Measurements from ENCODE around the gene CLIC3. TPM values are rescaled to one million over a fixed set of nuclear protein-coding genes. Genes with fewer than 3 reads are reported as not detected.
"Not testable (repeated sequence)": the region's sequence is repeated elsewhere in the genome, so short reads cannot be mapped to it uniquely, and the experiment has no call there.

CLIC3 gene
- total and polyA plus RNA-seq, 2 experiments from 2014 or later: 0.87 TPM; not detected in 1

DNA sequence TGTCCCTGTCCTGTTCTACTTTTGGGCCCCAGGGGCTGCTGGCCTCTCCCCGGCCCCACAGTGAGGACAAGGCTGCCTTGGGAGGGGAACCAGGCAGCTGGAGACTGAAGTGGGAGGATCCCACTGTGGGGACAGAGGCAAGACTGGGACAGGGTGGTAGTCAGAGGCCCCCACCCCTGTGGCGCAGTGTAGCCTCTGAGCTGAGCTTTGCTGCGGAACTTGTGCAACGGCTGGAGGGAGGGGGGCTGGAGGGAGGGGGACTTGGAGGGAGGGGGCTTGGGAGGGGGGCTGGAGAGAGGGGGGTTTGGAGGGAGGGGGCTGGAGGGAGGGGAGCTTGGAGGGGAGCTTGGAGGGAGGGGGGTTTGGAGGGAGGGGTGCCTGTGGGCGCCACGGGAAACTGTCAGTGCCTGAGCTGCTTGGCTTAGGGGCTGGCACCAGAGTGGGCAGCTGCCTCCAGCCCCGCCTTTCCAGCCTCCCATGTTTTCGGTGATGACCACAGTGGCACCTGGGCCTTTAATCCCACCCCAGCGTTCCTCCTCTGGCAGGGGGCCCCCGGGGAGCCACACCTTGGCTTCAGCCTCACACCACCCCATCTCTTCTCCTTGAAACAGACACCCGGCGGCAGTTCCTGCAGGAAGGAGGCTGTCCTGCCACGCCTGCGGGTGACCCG, 37.8 kb upstream of the CLIC3 start:
- Histone ChIP-seq H3K4me1 (ENCODE audit: low read depth) (no peaks in the 10 kb centered on the region), H3K9me3 (ENCODE audit: low read depth) (no peaks in the 10 kb centered on the region), H3K27me3 (no peaks in the 10 kb centered on the region), H3K36me3 (no peaks in the 10 kb centered on the region), H3K4me3 (no peak overlapping the region), H3K27ac (no peak overlapping the region)
- no peak for DNase-seq (ENCODE audit: low read depth in 1 of 2, low spot score in 1 of 2)
- TF ChIP-seq, protein P1, sequence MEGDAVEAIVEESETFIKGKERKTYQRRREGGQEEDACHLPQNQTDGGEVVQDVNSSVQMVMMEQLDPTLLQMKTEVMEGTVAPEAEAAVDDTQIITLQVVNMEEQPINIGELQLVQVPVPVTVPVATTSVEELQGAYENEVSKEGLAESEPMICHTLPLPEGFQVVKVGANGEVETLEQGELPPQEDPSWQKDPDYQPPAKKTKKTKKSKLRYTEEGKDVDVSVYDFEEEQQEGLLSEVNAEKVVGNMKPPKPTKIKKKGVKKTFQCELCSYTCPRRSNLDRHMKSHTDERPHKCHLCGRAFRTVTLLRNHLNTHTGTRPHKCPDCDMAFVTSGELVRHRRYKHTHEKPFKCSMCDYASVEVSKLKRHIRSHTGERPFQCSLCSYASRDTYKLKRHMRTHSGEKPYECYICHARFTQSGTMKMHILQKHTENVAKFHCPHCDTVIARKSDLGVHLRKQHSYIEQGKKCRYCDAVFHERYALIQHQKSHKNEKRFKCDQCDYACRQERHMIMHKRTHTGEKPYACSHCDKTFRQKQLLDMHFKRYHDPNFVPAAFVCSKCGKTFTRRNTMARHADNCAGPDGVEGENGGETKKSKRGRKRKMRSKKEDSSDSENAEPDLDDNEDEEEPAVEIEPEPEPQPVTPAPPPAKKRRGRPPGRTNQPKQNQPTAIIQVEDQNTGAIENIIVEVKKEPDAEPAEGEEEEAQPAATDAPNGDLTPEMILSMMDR (IDR thresholded peaks at IDR 0.05; ENCODE audit: low read depth, low read length): no peak

DNA sequence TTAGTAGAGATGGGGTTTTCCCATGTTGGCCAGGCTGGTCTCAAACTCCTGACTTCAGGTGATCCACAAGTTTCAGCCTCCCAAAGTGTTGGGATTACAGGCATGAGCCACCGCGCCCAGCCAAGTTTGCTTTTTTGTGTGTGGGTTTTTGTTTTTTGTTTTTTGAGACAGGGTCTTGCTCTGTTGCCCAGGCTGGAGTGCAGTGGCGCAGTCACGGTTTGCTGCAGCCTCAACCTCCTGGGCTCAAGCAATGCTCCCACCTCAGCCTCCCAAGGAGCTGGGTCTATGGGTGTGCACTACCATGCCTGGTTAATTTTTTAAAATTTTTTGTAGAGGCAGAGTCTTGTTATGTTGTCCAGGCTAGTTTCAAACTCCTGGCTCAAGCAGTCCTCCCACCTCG, 37.1 kb upstream of the CLIC3 start:
- not testable (repeated sequence) for H3K27me3 ChIP-seq; H3K4me1 ChIP-seq (ENCODE audit: low read depth); H3K9me3 ChIP-seq (ENCODE audit: low read depth); DNase-seq (ENCODE audit: low read depth in 1 of 2, low spot score in 1 of 2); H3K36me3 ChIP-seq; H3K4me3 ChIP-seq; H3K27ac ChIP-seq

DNA sequence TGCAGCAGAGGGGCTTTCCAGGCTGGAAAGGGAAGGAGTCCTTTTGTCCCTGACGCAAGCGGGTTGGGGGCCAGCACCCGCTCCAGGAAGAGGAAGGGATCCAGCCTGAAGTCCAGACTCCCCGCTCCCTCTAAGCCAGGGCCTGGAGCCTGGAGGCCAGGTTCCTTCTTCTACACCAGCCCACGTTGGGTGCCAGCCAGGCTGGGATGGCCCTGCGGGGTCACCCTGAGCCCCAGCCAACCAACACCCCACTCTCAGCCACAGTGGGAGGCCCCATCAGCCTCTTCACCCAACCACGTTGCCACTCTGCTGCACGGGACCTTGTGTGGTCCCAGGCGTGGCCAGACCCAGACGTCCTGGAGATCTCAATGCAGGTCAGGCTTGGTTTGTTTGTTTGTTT, 36.5 kb upstream of the CLIC3 start:
- Histone ChIP-seq H3K4me1 (ENCODE audit: low read depth) (no peaks in the 10 kb centered on the region), H3K4me3 (no peak overlapping the region), H3K36me3 (no peaks in the 10 kb centered on the region), H3K27ac (no peak overlapping the region), H3K9me3 (ENCODE audit: low read depth) (no peaks in the 10 kb centered on the region), H3K27me3 (no peaks in the 10 kb centered on the region)
- TF ChIP-seq, protein P1 (IDR thresholded peaks at IDR 0.05; ENCODE audit: low read depth, low read length): no peak
- no peak for DNase-seq (ENCODE audit: low read depth in 1 of 2, low spot score in 1 of 2)

DNA sequence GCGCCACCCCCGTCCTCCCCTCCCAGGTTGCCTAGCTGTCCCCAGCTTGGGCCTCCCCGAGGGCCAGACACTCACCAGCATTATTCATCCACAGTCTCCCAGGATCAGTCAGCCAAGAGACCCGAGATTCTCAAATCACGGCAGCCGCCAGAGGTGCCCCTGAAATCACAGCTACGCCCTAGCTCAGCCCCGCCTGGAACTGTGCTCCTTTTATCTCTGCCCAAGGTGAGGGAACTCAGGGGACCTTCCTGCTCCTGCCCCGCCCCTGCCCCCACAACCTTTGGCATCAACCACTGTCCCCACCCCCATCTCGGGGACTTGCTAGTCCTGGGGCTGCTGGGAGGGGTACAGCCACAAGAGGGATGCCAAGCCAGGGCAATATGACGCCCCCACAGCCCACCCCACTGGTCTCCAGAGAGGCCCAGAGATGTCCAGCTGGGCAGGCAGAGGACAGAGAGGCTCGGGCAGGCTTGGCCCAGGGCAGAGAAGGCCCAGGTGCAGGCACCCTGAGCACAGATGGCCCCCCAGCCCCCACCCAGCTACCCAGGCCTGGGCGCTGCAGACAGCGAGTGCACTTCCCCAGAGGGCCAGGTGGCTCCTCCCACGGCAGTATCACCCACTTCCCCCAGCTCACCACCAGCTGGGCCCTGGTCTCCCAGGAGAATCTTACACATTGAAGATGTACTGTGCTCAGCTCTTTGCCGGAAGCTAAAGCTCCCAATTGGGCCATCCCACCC, 35.7 kb upstream of the CLIC3 start, which contains the start of gene FUT7:
TSS of gene FUT7 (minus strand) at position 185 of the 737 bp plus-strand sequence. CDS start at position 88, 97 bp downstream.
- Histone ChIP-seq H3K27ac (no peak within 1 kb of the TSS), H3K27me3 (no peaks in the 10 kb centered on the region), H3K9me3 (ENCODE audit: low read depth) (no peaks in the 10 kb centered on the region), H3K36me3 (no peaks in the 10 kb centered on the region), H3K4me1 (ENCODE audit: low read depth) (peaks cover 5% of the 10 kb centered on the region), H3K4me3 (no peak within 1 kb of the TSS)
- TF ChIP-seq, protein P1 (IDR thresholded peaks at IDR 0.05; ENCODE audit: low read depth, low read length): no peak
- no peak for DNase-seq (ENCODE audit: low read depth in 1 of 2, low spot score in 1 of 2)

DNA sequence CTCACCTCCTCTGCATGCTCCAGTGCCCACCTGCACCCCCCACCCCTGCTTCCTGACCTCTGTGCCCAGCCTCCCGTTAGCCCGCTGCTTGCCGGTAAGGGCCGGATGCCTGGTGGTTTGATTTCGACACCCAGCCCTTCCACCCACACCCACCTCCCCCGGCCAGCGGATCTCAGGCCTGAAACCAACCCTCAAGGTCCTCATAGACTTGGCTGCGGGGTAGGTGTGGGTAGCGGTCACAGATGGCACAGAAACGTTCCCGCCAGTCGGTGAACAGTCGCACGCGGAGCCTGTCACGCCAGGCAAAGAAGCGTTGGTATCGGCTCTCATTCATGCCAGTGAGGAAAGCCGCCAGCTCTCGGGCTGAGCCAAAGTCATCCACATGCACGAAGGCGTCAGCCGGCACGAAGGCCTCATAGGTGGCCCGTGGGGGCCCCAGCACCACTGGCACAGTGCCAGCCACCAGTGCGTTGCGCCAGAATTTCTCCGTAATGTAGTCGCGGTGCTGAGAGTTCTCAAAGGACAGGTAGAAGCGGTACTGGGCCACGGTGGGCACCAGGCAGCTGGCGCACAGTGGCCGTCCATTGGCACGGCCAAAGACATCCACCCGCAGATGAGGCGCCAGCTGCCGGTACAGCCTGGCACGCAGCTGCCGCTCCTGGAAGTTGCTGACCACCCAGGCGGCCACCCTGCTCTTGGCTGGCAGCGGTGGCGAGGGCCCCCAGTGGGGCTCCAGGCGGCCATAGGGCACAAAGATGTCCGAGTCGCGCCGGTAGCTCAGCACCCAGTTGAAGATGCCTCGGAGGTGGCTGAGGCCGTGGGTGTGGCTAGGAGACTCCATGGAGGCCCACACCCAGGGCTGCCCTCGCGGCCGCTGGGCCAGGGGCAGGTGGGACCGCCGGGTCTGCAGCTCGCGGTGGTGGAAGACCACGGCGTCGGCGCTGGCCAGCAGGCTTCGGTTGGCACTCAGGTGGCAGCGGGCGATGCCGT, 34.5 kb upstream of the CLIC3 start:
- no peaks in the 10 kb centered on the region for H3K27me3 ChIP-seq
- TF ChIP-seq, protein P1 (IDR thresholded peaks at IDR 0.05; ENCODE audit: low read depth, low read length): no peak
- H3K4me1 ChIP-seq (ENCODE audit: low read depth): peaks cover 5% of the 10 kb centered on the region
- no peak overlapping the region for H3K4me3 ChIP-seq
- peak in 1 of 2 donors; percentile 28 for DNase-seq (ENCODE audit: low read depth in 1 of 2, low spot score in 1 of 2)
- no peaks in the 10 kb centered on the region for H3K36me3 ChIP-seq
- no peak overlapping the region for H3K27ac ChIP-seq
- H3K9me3 ChIP-seq (ENCODE audit: low read depth): no peaks in the 10 kb centered on the region

Data from cardiac muscle cell (in vitro differentiated cells and primary cell).